Measurements from ENCODE around the gene PGM1. TPM values are rescaled to one million over a fixed set of nuclear protein-coding genes. Genes with fewer than 3 reads are reported as not detected.

The PGM1 gene
- total and polyA plus RNA-seq, 9 of the 15 experiments (the other 6 are each of a cell fraction or from before 2014, with no cell fraction given) = 0.03 to 0.31 (median 0.09) TPM; not detected in 5

- in situ Hi-C loops (cut with MboI) = no loop called here
- 2% methylated on average over 3 of the region's 3 CpGs for WGBS (ENCODE audit: insufficient coverage, low coverage, missing lambda C conversion rate)
- H3K36me3 ChIP-seq (ENCODE audit: control insufficient read depth, insufficient read depth, low read length) = no peaks in the 10 kb centered on the region
- no peak overlapping the region for H2AFZ ChIP-seq (ENCODE audit: low read depth, low read length)
- TF ChIP-seq PHF20 (IDR thresholded peaks at IDR 0.05; ENCODE audit: partially characterized antibody) = no peak
- TF ChIP-seq ZNF699 (CRISPR knock-in tag; IDR thresholded peaks at IDR 0.05; ENCODE audit: insufficient replicate concordance) = no peak
- TF ChIP-seq MCM3 (IDR thresholded peaks at IDR 0.05) = no peak
- no peak for TF ChIP-seq ARID1B (IDR thresholded peaks at IDR 0.05)
- TF ChIP-seq ZNF785 (CRISPR knock-in tag; IDR thresholded peaks at IDR 0.05) = no peak
- TF ChIP-seq SAFB (IDR thresholded peaks at IDR 0.05; ENCODE audit: borderline replicate concordance, low read depth, low read length) = no peak
- TF ChIP-seq CCNT2 (IDR thresholded peaks at IDR 0.05; ENCODE audit: borderline replicate concordance, extremely low read depth, insufficient read length, low read depth, low read length) = no peak
- FAIRE-seq (no peak), DNase-seq (ENCODE audit: extremely low read depth in 1 of 4, low spot score in 3 of 4) (no peak), ATAC-seq (no peak)
- CTCF ChIA-PET (ENCODE audit: low intra/inter-chr PET ratio) = no interaction called here
- no peaks in the 10 kb centered on the region for H3K9me1 ChIP-seq (ENCODE audit: control insufficient read depth, insufficient read depth, low read length)
- no peaks in the 10 kb centered on the region for H3K79me2 ChIP-seq (ENCODE audit: control insufficient read depth, insufficient read depth, low read length)
- no peak overlapping the region for H3K4me3 ChIP-seq
- intact Hi-C loops (cut with micrococcal nuclease) = no loop called here
- H3K9ac ChIP-seq (ENCODE audit: insufficient read depth in 1 of 2, low read depth in 2 of 2, low read length in 2 of 2) = no peak overlapping the region
- no peaks in the 10 kb centered on the region for H3K4me1 ChIP-seq (replicated peaks in 1 of 2; ENCODE audit: control insufficient read depth in 2 of 2, insufficient read depth in 2 of 2, low read length in 2 of 2)
- no peaks in the 10 kb centered on the region for H4K20me1 ChIP-seq (replicated peaks; ENCODE audit: control insufficient read depth, insufficient read depth, low read length)
- BruUV-seq (replicated peaks) = no TSS peak
- peaks cover 6 to 23% of the 10 kb centered on the region in 2 experiments for H3K27me3 ChIP-seq (ENCODE audit: control insufficient read depth in 2 of 2, insufficient read depth in 2 of 2, low read length in 2 of 2)
- H3K27ac ChIP-seq (ENCODE audit: extremely low read depth, low read depth, low read length) = no peak overlapping the region
- H3K4me2 ChIP-seq (ENCODE audit: insufficient read depth, low read length) = no peak overlapping the region
- POLR2A ChIA-PET = no interaction called here
- no peaks in the 10 kb centered on the region for H3K9me3 ChIP-seq (replicated peaks; ENCODE audit: control insufficient read depth, insufficient read depth, low read depth, low read length)
Measured at GRCh38 chr1:63621075-63621474, 27.9 kb downstream of the PGM1 start.

DNA sequence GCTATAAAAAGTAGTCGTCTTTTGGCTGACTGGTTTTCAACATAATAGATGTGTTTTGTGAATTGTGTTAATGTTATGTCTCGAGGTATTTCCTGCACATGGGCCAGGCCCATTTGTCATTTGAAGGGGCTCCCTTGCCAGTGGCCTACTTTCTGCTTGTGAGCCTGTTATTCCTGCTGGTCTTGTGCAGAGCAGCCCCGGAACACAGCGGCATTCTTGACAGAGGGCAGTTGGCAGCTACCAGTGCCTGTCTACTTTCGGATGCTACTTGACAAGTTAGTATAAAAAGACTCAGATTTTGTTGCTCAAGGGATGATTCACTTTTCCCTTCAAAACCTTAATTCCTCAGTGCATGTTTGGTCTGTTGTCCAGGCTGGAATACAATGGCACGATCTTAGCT is 28.5 kb downstream of the PGM1 start:
- ChIA-PET POLR2A (interaction anchor here (1.8 kb wide), 1 partner anchor 22 kb away, joined by 3 read pairs; no protein-coding TSS in a partner anchor), CTCF (ENCODE audit: low intra/inter-chr PET ratio) (no interaction called here)
- Histone ChIP-seq H3K9me1 (ENCODE audit: control insufficient read depth, insufficient read depth, low read length) (no peaks in the 10 kb centered on the region), H3K9me3 (replicated peaks; ENCODE audit: control insufficient read depth, insufficient read depth, low read depth, low read length) (no peaks in the 10 kb centered on the region), H4K20me1 (replicated peaks; ENCODE audit: control insufficient read depth, insufficient read depth, low read length) (no peaks in the 10 kb centered on the region), H2AFZ (ENCODE audit: low read depth, low read length) (no peak overlapping the region), H3K36me3 (ENCODE audit: control insufficient read depth, insufficient read depth, low read length) (no peaks in the 10 kb centered on the region), H3K9ac (ENCODE audit: insufficient read depth in 1 of 2, low read depth in 2 of 2, low read length in 2 of 2) (no peak overlapping the region), H3K4me1 (replicated peaks in 1 of 2; ENCODE audit: control insufficient read depth in 2 of 2, insufficient read depth in 2 of 2, low read length in 2 of 2) (no peaks in the 10 kb centered on the region), H3K27ac (ENCODE audit: extremely low read depth, low read depth, low read length) (no peak overlapping the region), H3K4me2 (ENCODE audit: insufficient read depth, low read length) (no peak overlapping the region), H3K27me3 (ENCODE audit: control insufficient read depth in 2 of 2, insufficient read depth in 2 of 2, low read length in 2 of 2) (peaks cover 6 to 23% of the 10 kb centered on the region in 2 experiments), H3K4me3 (no peak overlapping the region), H3K79me2 (ENCODE audit: control insufficient read depth, insufficient read depth, low read length) (no peaks in the 10 kb centered on the region)
- no peak for FAIRE-seq
- ATAC-seq = no peak
- 0% methylated on average over 6 of the region's 6 CpGs for WGBS (ENCODE audit: insufficient coverage, low coverage, missing lambda C conversion rate)
- no peak for DNase-seq (ENCODE audit: extremely low read depth in 1 of 4, low spot score in 3 of 4)
- in situ Hi-C loops (cut with MboI) = no loop called here
- no TSS peak for BruUV-seq (replicated peaks)
- intact Hi-C loops (cut with micrococcal nuclease) = no loop called here
- TF ChIP-seq NFYB (IDR thresholded peaks at IDR 0.05; ENCODE audit: extremely low read depth, insufficient read length) (no peak), ZNF668 (CRISPR knock-in tag; IDR thresholded peaks at IDR 0.05) (no peak), ZKSCAN1 (IDR thresholded peaks at IDR 0.05; ENCODE audit: low read depth, low read length) (no peak), GTF2E2 (tag; IDR thresholded peaks at IDR 0.05) (no peak), ZNF707 (CRISPR knock-in tag; conservative IDR thresholded peaks at IDR 0.05) (no peak), SIX5 (IDR thresholded peaks at IDR 0.05; ENCODE audit: borderline replicate concordance in 1 of 2, insufficient read depth in 1 of 2, low read depth in 1 of 2, low read length in 2 of 2) (no peak), BRF2 (IDR thresholded peaks at IDR 0.05; ENCODE audit: borderline replicate concordance, insufficient read depth, insufficient read length) (no peak), ZNF75A (CRISPR knock-in tag; IDR thresholded peaks at IDR 0.05) (no peak), ZNF655 (CRISPR knock-in tag; IDR thresholded peaks at IDR 0.05) (no peak)

Data from K562 (cell line).